ENCODE results near the gene KCNJ16.

Gene KCNJ16

DNA sequence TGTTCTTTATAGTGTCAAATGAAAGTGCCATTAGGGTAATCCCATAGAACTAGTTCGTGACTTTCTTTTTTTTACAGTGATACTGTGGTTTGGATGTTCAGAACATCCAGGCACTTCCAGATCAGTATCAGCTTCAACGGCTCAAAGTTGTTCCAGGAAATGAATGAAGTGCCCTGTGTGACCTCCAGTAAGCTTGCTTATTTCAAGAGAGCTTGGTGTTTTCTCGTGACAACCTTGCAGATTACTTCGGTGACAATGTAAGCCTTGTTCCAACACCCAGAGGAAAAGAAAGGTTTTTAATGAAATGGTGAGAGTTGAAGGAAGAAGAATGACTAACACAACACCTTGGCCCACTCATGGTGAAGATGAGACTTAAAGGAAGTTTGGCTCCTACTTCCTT is 16.0 kb upstream of the KCNJ16 start:
- Histone ChIP-seq H3K9me3 (no peaks in the 10 kb centered on the region), H3K27me3 (no peaks in the 10 kb centered on the region), H3K36me3 (no peaks in the 10 kb centered on the region), H3K4me3 (ENCODE audit: low read depth, low read length) (no peak overlapping the region), H3K4me1 (no peaks in the 10 kb centered on the region)
- no peak for DNase-seq
- TF ChIP-seq, protein P1, sequence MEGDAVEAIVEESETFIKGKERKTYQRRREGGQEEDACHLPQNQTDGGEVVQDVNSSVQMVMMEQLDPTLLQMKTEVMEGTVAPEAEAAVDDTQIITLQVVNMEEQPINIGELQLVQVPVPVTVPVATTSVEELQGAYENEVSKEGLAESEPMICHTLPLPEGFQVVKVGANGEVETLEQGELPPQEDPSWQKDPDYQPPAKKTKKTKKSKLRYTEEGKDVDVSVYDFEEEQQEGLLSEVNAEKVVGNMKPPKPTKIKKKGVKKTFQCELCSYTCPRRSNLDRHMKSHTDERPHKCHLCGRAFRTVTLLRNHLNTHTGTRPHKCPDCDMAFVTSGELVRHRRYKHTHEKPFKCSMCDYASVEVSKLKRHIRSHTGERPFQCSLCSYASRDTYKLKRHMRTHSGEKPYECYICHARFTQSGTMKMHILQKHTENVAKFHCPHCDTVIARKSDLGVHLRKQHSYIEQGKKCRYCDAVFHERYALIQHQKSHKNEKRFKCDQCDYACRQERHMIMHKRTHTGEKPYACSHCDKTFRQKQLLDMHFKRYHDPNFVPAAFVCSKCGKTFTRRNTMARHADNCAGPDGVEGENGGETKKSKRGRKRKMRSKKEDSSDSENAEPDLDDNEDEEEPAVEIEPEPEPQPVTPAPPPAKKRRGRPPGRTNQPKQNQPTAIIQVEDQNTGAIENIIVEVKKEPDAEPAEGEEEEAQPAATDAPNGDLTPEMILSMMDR (IDR thresholded peaks at IDR 0.05; ENCODE audit: low read depth, low read length), result no peak

DNA sequence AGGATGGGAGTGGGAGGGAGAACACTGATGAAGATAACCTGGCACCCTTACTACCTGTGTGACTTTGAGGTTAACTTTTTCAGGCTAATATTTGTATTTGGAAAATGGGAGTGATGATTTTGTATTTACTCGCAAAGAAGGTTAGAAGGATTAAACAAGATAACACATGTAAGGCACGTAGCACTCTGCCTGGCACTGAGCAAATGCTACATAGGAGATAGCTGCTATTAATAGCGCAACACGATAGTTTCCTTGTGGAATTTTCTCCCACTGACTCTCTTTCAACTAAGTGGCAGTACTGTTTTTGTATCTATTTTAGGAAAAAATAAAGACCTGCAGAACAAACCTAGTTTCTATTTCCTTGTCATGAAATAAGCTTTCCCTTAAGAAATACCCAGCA is 15.4 kb upstream of the KCNJ16 start:
- no peaks in the 10 kb centered on the region for H3K9me3 ChIP-seq

DNA sequence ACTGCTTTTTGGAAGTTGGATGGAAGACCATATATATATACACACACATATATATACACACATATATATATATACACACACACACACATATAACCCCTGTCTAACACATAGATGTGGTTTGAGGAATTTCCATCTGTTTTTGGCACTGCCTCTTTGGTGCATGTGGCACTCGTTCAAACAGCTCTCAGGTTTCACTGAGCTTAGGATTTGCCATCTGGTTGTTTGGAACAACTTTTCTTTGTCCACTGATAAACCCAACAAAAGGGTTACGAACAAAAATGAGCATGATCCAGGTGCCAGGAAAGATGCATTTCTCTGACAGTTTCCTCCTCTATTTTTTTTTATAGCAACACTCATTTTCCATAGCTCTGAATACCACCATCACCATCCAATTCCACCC is 14.6 kb upstream of the KCNJ16 start:
- TF ChIP-seq, protein P1 (IDR thresholded peaks at IDR 0.05; ENCODE audit: low read depth, low read length), result no peak
- no peaks in the 10 kb centered on the region for H3K9me3 ChIP-seq
- H3K27me3 ChIP-seq, result no peaks in the 10 kb centered on the region
- H3K36me3 ChIP-seq, result no peaks in the 10 kb centered on the region
- no peak overlapping the region for H3K4me3 ChIP-seq (ENCODE audit: low read depth, low read length)
- H3K4me1 ChIP-seq, result no peaks in the 10 kb centered on the region
- no peak for DNase-seq

More for the DNA sequence above, 15.4 kb upstream of the KCNJ16 start:
- no peak overlapping the region for H3K4me3 ChIP-seq (ENCODE audit: low read depth, low read length)
- DNase-seq, result no peak
- TF ChIP-seq, protein P1 (IDR thresholded peaks at IDR 0.05; ENCODE audit: low read depth, low read length), result no peak
- H3K27me3 ChIP-seq, result no peaks in the 10 kb centered on the region
- H3K36me3 ChIP-seq, result no peaks in the 10 kb centered on the region
- H3K4me1 ChIP-seq, result no peaks in the 10 kb centered on the region

DNA sequence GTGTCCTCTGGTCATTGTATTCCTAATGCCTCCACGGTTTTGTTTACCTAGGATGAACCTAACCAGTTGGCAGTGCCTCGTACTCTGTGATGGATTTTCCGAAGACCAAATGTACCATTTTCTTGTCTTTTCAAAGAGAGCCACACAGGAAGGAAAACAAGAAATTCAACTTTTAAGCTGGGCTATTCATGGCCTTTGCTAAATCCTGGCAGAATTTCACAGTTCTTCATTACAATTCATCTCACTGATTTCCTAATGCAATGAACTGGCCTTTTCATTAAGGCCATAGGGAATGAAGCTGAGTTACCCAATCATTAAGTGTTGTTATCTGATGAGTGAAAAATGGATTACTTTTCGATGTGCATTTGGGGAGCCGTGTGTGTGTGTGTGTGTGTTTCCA is 7.9 kb upstream of the KCNJ16 start:
- no peak for DNase-seq
- Histone ChIP-seq H3K36me3 (no peaks in the 10 kb centered on the region), H3K9me3 (no peaks in the 10 kb centered on the region), H3K4me1 (no peaks in the 10 kb centered on the region), H3K27me3 (peaks cover 8% of the 10 kb centered on the region), H3K4me3 (ENCODE audit: low read depth, low read length) (no peak overlapping the region)
- TF ChIP-seq, protein P1 (IDR thresholded peaks at IDR 0.05; ENCODE audit: low read depth, low read length), result no peak

DNA sequence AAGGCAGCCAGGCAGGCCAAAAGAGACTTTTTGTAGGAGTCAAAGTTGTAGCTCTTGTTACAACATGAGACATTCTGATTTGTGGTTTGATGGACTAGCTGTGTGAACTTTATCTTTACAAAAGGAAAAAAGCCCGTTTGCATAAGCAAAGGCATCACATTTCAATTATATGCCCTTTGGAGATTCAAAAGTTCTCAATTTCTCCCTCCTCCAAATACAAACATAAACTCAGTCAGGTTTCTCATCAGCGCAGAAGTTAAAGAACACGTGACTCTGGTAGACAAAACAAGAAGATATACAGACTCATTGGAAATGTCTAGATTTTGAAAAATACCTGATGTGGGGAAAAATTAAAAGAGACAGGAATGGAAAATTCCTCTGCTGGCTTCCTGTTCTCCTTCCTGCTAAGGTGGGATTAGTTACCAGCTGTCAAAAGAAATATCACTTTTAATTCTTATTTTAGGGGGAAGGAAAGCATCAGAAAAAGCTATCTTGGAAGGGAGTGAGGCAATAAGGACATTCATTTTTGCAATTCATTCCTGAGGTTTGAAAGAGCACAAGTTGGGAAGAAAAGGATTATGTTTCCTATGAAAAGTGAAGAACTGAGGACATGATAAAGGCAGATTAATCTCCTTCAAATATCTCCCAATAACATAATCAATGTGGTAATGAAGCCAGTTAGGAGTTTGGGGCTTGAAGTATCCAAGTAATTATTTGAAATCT is 4.6 kb upstream of the KCNJ16 start:
- TF ChIP-seq, protein P1 (IDR thresholded peaks at IDR 0.05; ENCODE audit: low read depth, low read length), result no peak

DNA sequence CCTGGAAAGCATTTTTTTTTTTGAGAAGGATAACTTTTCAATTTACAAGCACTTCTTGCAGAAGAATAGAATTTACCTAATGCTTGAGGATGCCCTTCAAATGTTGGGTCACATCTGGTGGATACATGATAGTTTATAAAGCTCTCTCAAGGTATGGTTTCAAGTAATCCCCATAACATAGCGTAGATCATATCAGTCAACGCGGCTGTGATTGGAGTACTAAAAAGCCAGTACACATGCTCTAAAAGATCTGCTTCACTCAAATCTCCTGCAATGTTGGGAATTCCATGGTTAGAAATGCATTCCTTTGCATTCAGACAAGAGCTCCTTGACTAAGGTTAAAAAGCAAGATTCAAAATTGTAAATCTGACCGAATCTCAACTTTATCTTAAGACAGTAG is 3.9 kb upstream of the KCNJ16 start:
- H3K9me3 ChIP-seq, result no peaks in the 10 kb centered on the region
- H3K4me3 ChIP-seq (ENCODE audit: low read depth, low read length), result no peak overlapping the region
- TF ChIP-seq, protein P1 (IDR thresholded peaks at IDR 0.05; ENCODE audit: low read depth, low read length), result no peak
- no peaks in the 10 kb centered on the region for H3K4me1 ChIP-seq
- no peak for DNase-seq
- H3K36me3 ChIP-seq, result no peaks in the 10 kb centered on the region
- H3K27me3 ChIP-seq, result peaks cover 8% of the 10 kb centered on the region

More for the DNA sequence above, 4.6 kb upstream of the KCNJ16 start:
- Histone ChIP-seq H3K9me3 (no peaks in the 10 kb centered on the region), H3K27me3 (peaks cover 8% of the 10 kb centered on the region), H3K36me3 (no peaks in the 10 kb centered on the region), H3K4me3 (ENCODE audit: low read depth, low read length) (no peak overlapping the region), H3K4me1 (no peaks in the 10 kb centered on the region)
- no peak for DNase-seq

Data from BE2C (cell line).